ENCODE measurements around the gene SSBP2. TPM values are rescaled to one million over a fixed set of nuclear protein-coding genes. Genes with fewer than 3 reads are reported as not detected.

Gene SSBP2
- total and polyA plus RNA-seq, 2 of the 8 experiments (the other 6 are each of a cell fraction or from before 2014, with no cell fraction given): 21.5 to 36.2 TPM

GRCh38 chr5:81393783-81394718 lies 356.8 kb downstream of the SSBP2 start, which contains the start of gene ACOT12:
Gene ACOT12 (minus strand): TSS chr5:81394134. CDS start chr5:81394114, 20 bp downstream.
- H2BK5ac ChIP-seq (ENCODE audit: low read depth, low read length): no peak within 1 kb of the TSS
- CTCF ChIA-PET (ENCODE audit: partially characterized antibody): interaction anchor here (0.5 to 1.5 kb wide), 15 partner anchors 10 to 960 kb away, joined by 3 to 5 read pairs (median 3); no protein-coding TSS in a partner anchor
- TF ChIP-seq JUN (IDR thresholded peaks at IDR 0.05; ENCODE audit: low read depth, low read length) (no peak), CEBPB (IDR thresholded peaks at IDR 0.05; ENCODE audit: low read depth, low read length) (peak; percentile 67), KDM4A (IDR thresholded peaks at IDR 0.05; ENCODE audit: low read depth, low read length, severe bottlenecking) (peak; percentile 92), CTCF (IDR thresholded peaks at IDR 0.05; ENCODE audit: control extremely low read depth in 1 of 3, insufficient read depth in 1 of 3, low read depth in 1 of 3, low read length in 3 of 3) (no peak)
- TF ChIP-seq, protein P1, sequence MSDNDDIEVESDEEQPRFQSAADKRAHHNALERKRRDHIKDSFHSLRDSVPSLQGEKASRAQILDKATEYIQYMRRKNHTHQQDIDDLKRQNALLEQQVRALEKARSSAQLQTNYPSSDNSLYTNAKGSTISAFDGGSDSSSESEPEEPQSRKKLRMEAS (IDR thresholded peaks at IDR 0.05): peak; percentile 40; the same call in 1 of the 2 replicates

More at GRCh38 chr5:81393783-81394718, 356.8 kb downstream of the SSBP2 start, which contains the start of gene ACOT12:
- DNase-seq (ENCODE audit: low read depth in 1 of 2, low spot score in 2 of 2): peak in 1 of 2 experiments; percentile 71
- FAIRE-seq: no peak
- H2BK20ac ChIP-seq (ENCODE audit: low read length): no peak within 1 kb of the TSS
- H3K9ac ChIP-seq (replicated peaks in 1 of 4; ENCODE audit: extremely low read depth in 1 of 4, low read depth in 3 of 4, low read length in 3 of 4): no peak within 1 kb of the TSS
- no peak within 1 kb of the TSS for H3K27ac ChIP-seq (ENCODE audit: low read depth, low read length)
- H3K79me2 ChIP-seq (ENCODE audit: control insufficient read depth in 1 of 2, insufficient read depth in 2 of 2, low read length in 2 of 2): no peaks in the 10 kb centered on the region
- peak within 1 kb of the TSS; percentile 99 for H2AFZ ChIP-seq (ENCODE audit: low read length)
- no peak within 1 kb of the TSS for H3K14ac ChIP-seq (ENCODE audit: insufficient read length)
- H3K79me1 ChIP-seq (ENCODE audit: low read depth, low read length): no peaks in the 10 kb centered on the region
- peak within 1 kb of the TSS; percentile 32; the same call in 1 of the 2 replicates for H3K18ac ChIP-seq (ENCODE audit: extremely low read depth, low read length)
- no peaks in the 10 kb centered on the region for H4K20me1 ChIP-seq (replicated peaks in 1 of 2; ENCODE audit: control insufficient read depth in 1 of 2, insufficient read depth in 2 of 2, low read length in 2 of 2)
- no peak within 1 kb of the TSS for H4K8ac ChIP-seq (ENCODE audit: extremely low read depth, insufficient read depth, low read length)
- no peak within 1 kb of the TSS for H4K5ac ChIP-seq (ENCODE audit: insufficient read length, low read depth, low read length)
- POLR2A ChIA-PET (ENCODE audit: partially characterized antibody): interaction anchor here (1.0 to 1.4 kb wide), 5 partner anchors 9 to 881 kb away, joined by 3 to 6 read pairs (median 3); partner anchors contain the start of gene ZCCHC9
- H3K4me2 ChIP-seq (ENCODE audit: insufficient read depth in 1 of 2, low read depth in 2 of 2, low read length in 2 of 2): peak within 1 kb of the TSS; percentile 70 to 74
- no peak within 1 kb of the TSS for H3K23ac ChIP-seq (ENCODE audit: insufficient read length)
- no peak within 1 kb of the TSS for H2AK5ac ChIP-seq (ENCODE audit: low read depth, low read length)
- H3K23me2 ChIP-seq (ENCODE audit: low read depth, low read length): peaks cover 3% of the 10 kb centered on the region; the same call in 1 of the 2 replicates
- peak within 1 kb of the TSS; percentile 42 to 84 (median 54) for H3K4me3 ChIP-seq (ENCODE audit: extremely low read depth in 1 of 4, insufficient read depth in 2 of 4, low read depth in 3 of 4, low read length in 4 of 4)
- no peak within 1 kb of the TSS for H2BK120ac ChIP-seq (replicated peaks; ENCODE audit: low read depth, low read length)
- peaks cover 0 to 7% (median 3%) of the 10 kb centered on the region in 4 experiments; a peak in 6 of 7 replicates for H3K27me3 ChIP-seq (replicated peaks in 1 of 4; ENCODE audit: control insufficient read depth in 3 of 4, extremely low read depth in 1 of 4, insufficient read depth in 3 of 4, low read length in 3 of 4)
- H3K56ac ChIP-seq (replicated peaks; ENCODE audit: insufficient read length, low read depth, low read length): no peak within 1 kb of the TSS
- no peaks in the 10 kb centered on the region for H3K36me3 ChIP-seq (ENCODE audit: control insufficient read depth in 2 of 4, insufficient read depth in 4 of 4, low read length in 3 of 4)
- no peaks in the 10 kb centered on the region for H3K4me1 ChIP-seq (replicated peaks in 1 of 4; ENCODE audit: control insufficient read depth in 3 of 4, insufficient read depth in 4 of 4, low read length in 3 of 4)
- WGBS, 2 experiments (ENCODE audit: extremely low coverage in 1 of 2, insufficient coverage in 1 of 2, insufficient read length in 1 of 2, insufficient replicate concordance in 2 of 2, low coverage in 1 of 2, low lambda C conversion rate in 2 of 2, missing lambda C conversion rate in 1 of 2): 9% methylated on average over 47 of the region's 77 CpGs; no CpG with 5 or more reads in 1 of the 2 experiments
- no peak within 1 kb of the TSS for H2BK12ac ChIP-seq (ENCODE audit: low read depth, low read length)
- H4K91ac ChIP-seq (replicated peaks; ENCODE audit: insufficient read length, low read length): no peak within 1 kb of the TSS
- H3K4ac ChIP-seq (replicated peaks; ENCODE audit: insufficient read length, low read depth, low read length): no peak within 1 kb of the TSS
- H3K9me3 ChIP-seq (ENCODE audit: insufficient read depth in 2 of 2, low read depth in 1 of 2, low read length in 1 of 2): 0 out of 4 replicates have a peak, but pooled peaks cover 0 to 3% of the 10 kb centered on the region in 2 experiments
- no peak within 1 kb of the TSS for H2BK15ac ChIP-seq (ENCODE audit: low read length)
